Colonic mucosa (tissue), 4 donors: ENCODE results near the gene IFRD1. TPM values are rescaled to one million over a fixed set of nuclear protein-coding genes. Genes with fewer than 3 reads are reported as not detected.
"Not testable (repeated sequence)": the region's sequence is repeated elsewhere in the genome, so short reads cannot be mapped to it uniquely, and the experiment has no call there.

Experiments used
- DNase-seq: peaks from one replicate; pipeline ENCODE4 v3.0.0-alpha.2; 2020
- H3K27ac ChIP-seq: fragments of 200-600 bp; one replicate; pipeline ENCODE4 v1.8.0; 2021
- H3K27me3 ChIP-seq: fragments of 200-600 bp; one replicate; pipeline ENCODE4 v1.8.0; 2021
- H3K36me3 ChIP-seq: fragments of 200-600 bp; one replicate; pipeline ENCODE4 v1.8.0; 2021
- H3K4me1 ChIP-seq: fragments of 200-600 bp; one replicate; pipeline ENCODE4 v1.8.0; 2021; ENCODE audit warnings: mild to moderate bottlenecking
- H3K4me3 ChIP-seq: fragments of 200-600 bp; one replicate; pipeline ENCODE4 v1.8.0; 2021
- H3K9ac ChIP-seq, 2 donors: one replicate each; pipeline ENCODE4 v1.7.0; 2013; ENCODE audit warnings: control low read depth in 2 of 2, low read depth in 2 of 2, low read length in 2 of 2
- H3K9me3 ChIP-seq: fragments of 200-600 bp; one replicate; pipeline ENCODE4 v1.8.0; 2021
- CTCF ChIP-seq: fragments of 200-600 bp; IDR thresholded peaks from one replicate; pipeline ENCODE4 v1.8.0; 2022; ENCODE audit warnings: antibody characterized with exemption, mild to moderate bottlenecking
- intact Hi-C: fragments of 100-400 bp; cut with DNase I; formaldehyde crosslinking; loops from one replicate; pipeline ENCODE4 v1.14.1; 2022
- total RNA-seq, 2 donors: library from RNA; stranded (reverse); fragmentation: NEBNext Ultra II Directional in 1 of 2; extraction: Animal tissue kit (Norgen Biotek cat#: 25700) in 1 of 2; gene quantifications; one replicate each; pipeline ENCODE4 v1.2.1, GENCODE V29; 2021
- donor health status: healthy.
- donor health status: DM: no; HTN: no; CAD: no.
- donor health status: DM: no; HTN: no; CAD: no.

The IFRD1 gene
- total RNA-seq, 2 donors from 2014 or later, result 35.9 to 41.0 TPM

GRCh38 chr7:112511451-112512202 is 61.4 kb downstream of the IFRD1 start:
- DNase-seq, result no peak
- Histone ChIP-seq H3K9ac (no peak overlapping the region), H3K27ac (no peak overlapping the region), H3K4me3 (no peak overlapping the region), H3K9me3 (no peaks in the 10 kb centered on the region), H3K27me3 (no peaks in the 10 kb centered on the region), H3K36me3 (no peaks in the 10 kb centered on the region), H3K4me1 (no peaks in the 10 kb centered on the region)
- no peak for TF ChIP-seq CTCF
- intact Hi-C loops, result no loop called here

- Histone ChIP-seq H3K4me1 (no peaks in the 10 kb centered on the region), H3K27me3 (no peaks in the 10 kb centered on the region), H3K9me3 (no peaks in the 10 kb centered on the region), H3K9ac (no peak overlapping the region), H3K27ac (no peak overlapping the region), H3K4me3 (no peak overlapping the region), H3K36me3 (no peaks in the 10 kb centered on the region)
- intact Hi-C loops, result no loop called here
- no peak for DNase-seq
- TF ChIP-seq CTCF, result no peak
Observed at GRCh38 chr7:112512451-112513210, 62.4 kb downstream of the IFRD1 start.

GRCh38 chr7:112515989-112516388 is 65.7 kb downstream of the IFRD1 start:
- intact Hi-C loops, result no loop called here
- Histone ChIP-seq H3K27ac (no peak overlapping the region), H3K4me3 (no peak overlapping the region), H3K27me3 (no peaks in the 10 kb centered on the region), H3K36me3 (no peaks in the 10 kb centered on the region), H3K4me1 (no peaks in the 10 kb centered on the region), H3K9ac (no peak overlapping the region), H3K9me3 (no peaks in the 10 kb centered on the region)
- DNase-seq, result no peak
- TF ChIP-seq CTCF, result no peak

GRCh38 chr7:112516418-112516817 is 66.2 kb downstream of the IFRD1 start:
- H3K27me3 ChIP-seq, H3K4me1 ChIP-seq, H3K9me3 ChIP-seq, intact Hi-C loops, H3K9ac ChIP-seq, DNase-seq, H3K4me3 ChIP-seq, H3K36me3 ChIP-seq, H3K27ac ChIP-seq: not testable (repeated sequence)

- no peaks in the 10 kb centered on the region for H3K27me3 ChIP-seq
- no peak for TF ChIP-seq CTCF
- H3K36me3 ChIP-seq, result no peaks in the 10 kb centered on the region
- H3K27ac ChIP-seq, result no peak overlapping the region
- no peak for DNase-seq
- intact Hi-C loops, result no loop called here
- H3K9ac ChIP-seq, result no peak overlapping the region
- no peak overlapping the region for H3K4me3 ChIP-seq
- no peaks in the 10 kb centered on the region for H3K4me1 ChIP-seq
- H3K9me3 ChIP-seq, result no peaks in the 10 kb centered on the region
Observed at GRCh38 chr7:112517487-112517886, 67.2 kb downstream of the IFRD1 start.

- H3K27me3 ChIP-seq, result no peaks in the 10 kb centered on the region
- no peak for DNase-seq
- intact Hi-C loops, result no loop called here
- H3K4me1 ChIP-seq, result no peaks in the 10 kb centered on the region
- H3K9me3 ChIP-seq, result no peaks in the 10 kb centered on the region
- H3K4me3 ChIP-seq, result no peak overlapping the region
- H3K36me3 ChIP-seq, result no peaks in the 10 kb centered on the region
- no peak overlapping the region for H3K9ac ChIP-seq
- no peak overlapping the region for H3K27ac ChIP-seq
- no peak for TF ChIP-seq CTCF
Observed at GRCh38 chr7:112520787-112521186, 70.5 kb downstream of the IFRD1 start.
